GM21447 (cell line): Measurements from ENCODE around the gene C6orf132.

Experiments
- ATAC-seq: cut with Tn5 transposase; IDR thresholded peaks from one replicate; pipeline ENCODE4 v1.9.1; 2021; ENCODE audit not compliant: unreplicated experiment

The C6orf132 gene

DNA sequence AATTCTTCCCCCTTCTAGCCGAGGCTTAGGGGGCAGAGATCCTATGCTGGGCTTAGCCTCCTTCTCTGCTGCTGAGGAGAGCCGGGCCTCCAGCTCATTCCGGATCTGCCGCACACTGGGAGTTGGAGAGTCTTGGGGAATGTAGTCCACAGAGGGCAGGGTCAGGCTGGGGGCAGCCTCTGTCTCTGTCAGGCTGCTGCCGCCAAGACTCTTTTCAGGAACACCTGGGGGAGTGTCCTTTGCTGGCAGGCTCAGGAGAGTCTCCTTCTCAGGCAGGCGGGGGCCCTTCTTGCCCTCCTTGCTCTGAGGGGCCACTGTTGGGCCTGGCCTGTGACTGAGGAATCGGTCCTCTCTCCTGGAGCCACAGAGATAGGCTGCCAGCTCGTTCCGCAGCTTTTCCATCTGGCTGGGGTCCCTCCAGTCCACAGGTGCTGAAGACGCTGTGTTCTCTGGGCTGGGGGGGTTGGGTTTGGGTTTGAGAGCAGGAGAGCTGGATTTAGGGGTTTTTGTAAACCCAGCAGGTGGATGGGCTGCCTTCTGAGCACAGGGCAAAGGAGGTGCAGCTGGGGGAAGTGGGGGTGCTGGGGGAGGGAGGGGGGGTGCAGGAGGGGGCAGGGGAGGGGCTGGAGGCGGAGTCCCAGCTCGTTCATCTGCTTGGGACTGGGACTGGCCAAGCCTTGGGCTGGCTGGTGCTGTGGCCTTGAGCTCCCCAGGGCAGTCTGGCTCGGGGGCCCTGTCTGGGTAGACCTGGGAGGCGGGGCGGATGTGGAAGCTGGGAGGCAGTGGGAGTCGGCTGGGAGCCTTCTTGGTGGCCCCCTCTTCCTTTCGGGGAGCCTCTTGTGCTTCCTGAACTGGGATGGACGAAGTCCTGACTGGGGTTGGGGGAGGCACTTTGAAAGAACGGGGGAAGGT is 36.1 kb downstream of the C6orf132 start:
- ATAC-seq: no peak

DNA sequence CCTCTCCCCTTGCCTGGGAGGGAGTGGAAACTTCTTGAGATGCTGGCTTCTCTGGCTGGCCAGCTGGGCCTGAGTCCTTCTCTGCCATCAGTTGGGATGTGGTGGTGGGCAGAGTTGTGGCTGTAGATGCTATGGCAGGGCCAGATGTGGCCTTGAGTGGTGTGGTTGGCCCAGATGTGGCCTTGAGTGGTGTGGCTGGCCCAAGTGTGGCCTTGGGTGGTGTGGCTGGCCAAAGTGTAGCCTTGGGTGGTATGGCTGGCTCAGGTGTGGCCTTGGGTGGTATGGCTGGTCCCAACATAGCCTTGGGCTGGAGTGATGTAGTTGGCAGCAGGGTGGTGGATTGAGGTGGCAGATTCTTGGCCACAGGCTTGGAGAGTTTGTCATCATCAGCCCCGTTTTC is 36.7 kb downstream of the C6orf132 start:
- ATAC-seq: no peak

DNA sequence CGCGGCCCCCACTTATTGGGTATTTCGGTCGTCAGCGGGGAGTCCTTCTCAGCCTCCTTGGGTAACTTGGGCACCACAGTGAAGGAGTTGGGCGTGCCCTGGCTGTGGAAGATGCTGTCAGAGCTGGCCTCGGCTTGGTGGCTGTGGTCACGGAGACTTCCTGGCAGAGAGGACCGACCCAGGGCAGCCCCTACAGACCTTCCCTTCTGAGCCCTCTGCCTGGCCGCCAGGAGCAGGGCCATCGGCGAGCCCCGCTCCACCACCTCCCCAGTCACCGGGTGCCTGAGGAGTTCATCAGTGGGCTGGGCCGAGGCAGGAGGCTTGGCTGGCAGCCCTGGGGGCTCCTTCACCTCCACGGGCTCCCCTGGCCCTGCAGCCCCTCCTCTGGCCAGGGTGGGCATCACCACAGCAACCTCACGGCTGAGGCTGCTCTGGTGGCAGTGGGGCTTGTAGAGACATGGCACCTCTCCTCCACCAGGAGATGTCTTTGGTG is 37.2 kb downstream of the C6orf132 start:
- ATAC-seq: no peak

DNA sequence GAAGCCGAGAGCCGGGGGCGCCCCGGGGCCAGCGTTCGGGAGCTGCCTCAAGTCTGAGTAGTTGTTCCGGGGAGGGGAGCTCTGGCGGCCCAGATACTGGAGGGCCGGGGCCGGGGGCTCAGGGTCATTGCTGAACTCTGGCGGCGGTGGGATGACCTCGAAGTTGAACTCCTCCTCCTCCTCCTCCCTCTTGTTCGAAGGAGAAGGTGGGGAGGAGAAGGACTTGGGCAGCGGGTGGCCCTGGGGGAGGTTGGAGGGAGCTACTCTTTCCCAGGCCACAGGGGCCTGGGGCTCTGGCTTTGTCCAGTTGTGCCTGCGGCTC is 37.7 kb downstream of the C6orf132 start:
- no peak for ATAC-seq

DNA sequence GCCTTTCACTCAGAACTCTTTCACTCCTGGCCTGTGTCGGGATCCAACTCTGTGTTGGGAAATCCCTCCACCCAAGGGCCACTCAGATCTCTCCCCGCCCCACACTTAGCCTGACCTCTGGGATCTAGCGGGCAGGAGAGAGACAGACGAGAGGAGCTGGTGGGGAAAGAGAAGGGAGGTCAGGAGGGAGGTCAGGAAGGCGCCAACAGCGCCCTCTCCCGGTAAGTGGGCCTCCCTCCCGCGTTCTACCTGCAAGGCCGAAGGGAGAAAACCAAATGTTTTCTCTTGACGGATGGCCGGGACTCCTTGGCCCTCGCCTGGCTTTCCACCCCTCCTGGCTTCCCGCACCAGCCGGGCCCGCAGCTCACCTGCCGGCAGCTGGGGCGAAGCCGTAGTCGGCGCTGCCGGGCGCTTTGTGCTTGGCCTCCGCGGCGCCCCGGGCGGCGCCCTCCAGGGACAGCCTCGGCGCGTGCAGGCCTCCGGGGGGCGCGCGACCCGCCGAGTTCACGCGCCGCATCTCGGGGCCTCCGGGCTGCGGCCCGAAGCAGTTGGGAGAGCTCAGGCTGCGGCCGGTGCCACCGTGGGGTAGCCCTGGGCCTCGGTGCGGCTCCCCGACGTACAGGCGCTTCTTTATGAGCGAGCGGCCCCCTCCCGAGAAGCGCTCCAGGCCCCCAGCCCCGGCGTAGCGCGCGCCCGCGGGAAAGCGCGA is 38.2 kb downstream of the C6orf132 start:
- no peak for ATAC-seq

DNA sequence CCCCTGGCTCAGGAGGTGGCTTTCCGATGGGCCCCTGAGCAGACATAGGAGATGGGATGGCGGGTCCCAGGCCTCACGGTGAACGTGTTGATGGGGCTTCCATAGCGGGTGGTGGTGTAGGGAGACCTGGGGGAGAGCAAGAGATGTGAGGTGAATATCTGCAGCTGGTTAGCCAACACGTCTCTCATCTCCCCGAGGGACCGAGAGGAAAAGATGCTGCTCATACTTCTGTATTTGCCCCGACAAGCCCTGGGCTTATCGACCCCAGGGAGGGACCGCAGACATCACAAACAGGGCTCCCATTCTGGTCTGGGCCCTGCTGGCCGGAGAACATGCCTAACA is 38.7 kb downstream of the C6orf132 start:
- no peak for ATAC-seq

DNA sequence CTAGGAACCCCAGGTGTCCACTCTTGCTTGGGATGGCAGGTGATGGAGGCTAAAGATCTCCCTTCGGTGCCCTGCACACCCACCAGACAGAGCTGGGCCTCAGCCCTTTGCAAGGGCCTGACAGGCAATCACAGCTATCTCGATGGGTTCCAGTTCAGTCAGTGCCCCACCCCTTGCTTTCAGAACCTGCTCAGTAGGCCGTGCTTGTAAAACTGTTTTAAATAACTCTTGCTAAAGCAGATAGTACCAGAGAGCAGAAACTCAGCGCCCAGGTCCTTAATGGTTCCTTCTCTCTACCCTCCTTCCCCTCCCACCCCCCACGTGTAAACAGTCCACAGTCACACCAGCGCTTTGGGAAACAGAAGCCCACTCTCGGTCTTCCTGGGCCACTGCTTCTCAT is 39.2 kb downstream of the C6orf132 start:
- no peak for ATAC-seq

DNA sequence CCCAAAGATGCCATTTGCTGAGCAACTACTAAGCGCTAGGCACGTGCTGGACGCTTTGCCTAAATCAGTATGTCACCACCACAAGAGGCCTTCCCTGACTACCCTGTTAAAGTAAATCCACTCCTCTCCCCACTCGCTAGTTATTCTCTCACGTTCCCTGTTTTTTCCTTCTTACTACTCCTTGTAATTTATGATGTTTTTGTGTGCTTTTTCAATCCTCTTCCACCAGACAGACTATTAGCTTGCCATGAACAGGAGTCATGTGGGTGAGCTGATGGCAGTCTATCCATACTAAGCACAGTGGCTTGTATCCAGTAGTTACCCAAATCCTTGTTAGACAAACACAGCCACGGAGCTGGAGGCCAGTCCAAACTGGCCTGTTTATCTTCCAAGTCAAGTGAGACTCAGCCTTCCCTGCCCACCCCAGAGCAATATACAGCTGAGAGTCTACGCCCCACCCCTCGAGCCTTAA is 41.2 kb downstream of the C6orf132 start:
- no peak for ATAC-seq

DNA sequence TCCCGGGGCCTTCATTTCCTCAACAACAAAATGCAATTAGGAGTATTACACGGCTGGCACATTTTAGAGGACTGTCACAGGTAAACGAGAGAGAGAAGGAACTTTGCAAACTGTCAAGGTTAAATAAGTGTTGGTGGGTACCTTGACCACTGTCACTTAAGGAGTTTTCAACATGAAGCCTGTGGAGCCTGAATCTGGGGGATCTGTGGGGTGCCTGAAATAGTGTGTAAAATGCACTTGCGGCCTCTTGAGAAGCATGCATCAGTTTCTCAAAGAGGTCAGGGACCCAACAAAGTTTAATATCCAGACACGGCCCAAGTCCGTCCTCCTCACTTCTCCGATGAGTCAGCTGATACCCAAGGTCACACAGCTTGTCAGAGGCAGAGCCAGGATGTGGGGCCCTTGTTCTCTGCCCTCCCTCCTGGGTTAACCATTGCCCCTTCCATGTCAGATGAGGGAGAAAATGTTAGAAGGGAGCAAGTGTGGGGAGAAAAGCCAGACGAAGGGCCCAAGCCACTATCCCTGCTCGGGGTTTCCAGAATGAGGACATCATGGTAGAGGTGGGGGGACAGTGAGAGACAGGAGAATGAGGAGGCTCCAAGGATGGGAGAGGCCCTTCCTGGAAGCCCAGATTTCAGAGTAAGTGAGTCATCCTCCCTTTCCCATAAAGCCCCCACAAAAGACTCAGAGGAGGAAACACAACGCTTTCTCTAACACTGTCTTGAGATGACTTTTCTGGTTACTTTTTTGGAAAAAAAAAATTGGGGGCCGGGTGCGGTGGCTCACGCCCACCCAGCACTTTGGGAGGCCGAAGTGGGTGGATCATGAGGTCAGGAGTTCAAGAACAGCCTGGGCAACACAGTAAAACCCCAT is 42.2 kb downstream of the C6orf132 start:
- no peak for ATAC-seq

DNA sequence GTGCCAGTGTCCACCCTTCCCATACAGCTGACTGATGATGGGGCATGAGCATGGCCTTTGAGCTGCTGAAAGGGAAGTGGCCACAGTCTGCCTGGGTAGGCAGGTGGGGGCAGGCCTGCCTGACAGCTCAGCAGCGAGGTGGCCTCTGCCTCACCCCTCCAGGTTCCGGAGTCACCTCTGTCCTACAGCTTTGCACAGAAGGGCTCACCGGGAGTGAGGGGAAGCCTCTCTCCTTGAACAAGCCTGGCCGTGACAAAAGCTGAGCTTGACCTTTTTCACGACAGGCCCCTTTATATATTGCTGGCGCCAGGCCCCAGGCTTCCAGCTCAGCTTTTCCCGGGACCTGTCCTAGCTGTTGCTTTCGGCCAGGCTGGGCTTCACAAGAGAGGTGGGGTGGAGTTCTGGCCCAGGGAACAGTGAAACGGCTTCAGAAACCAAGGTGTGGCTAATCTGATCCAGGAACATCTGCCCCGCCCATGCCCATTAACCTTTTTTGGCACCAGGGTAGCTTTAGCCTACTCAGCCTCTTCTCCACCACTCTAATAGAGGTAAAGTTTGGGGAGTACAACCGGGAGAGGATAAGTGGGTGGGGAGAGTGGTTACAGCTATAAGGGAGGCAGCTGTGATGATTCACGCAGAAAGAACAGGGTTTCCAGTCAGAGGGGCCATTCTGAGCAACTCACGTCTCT is 42.9 kb downstream of the C6orf132 start:
- no peak for ATAC-seq

DNA sequence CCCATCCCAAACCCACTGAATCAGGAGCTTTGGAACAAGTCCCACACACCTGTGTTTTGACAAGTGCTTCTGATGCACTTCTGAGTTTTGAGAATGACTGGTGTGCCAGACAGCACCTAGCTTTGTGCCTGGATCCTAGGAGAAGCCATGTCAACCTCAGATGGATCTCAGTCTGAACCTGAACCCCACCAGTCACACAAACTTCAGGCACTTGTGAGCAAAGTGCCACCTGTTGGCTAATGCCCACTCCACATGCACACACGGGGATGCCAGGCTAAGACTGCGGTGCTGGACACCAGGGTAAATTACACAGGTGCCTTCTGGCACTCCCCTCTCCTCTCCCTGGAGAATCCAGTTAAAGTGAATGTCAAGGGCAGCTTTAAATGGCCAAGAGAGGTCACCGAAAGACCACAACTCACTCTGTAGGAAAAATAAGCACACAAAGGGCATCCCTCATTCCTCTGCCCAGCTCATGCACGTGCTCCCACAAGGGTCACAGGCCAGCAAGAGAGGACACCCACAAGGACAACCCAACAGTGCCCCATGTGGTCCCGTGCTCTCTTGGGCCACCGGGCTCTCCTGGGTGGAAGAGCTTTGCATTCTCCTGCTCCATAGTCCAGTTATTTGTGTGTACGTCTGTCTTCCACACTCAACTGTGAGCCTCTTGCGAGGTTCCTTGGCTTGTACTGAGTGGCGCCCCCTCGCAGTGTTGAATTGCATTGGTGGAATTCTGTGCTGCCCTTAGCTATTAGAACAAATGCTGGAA is 46.5 kb downstream of the C6orf132 start:
- ATAC-seq: no peak

DNA sequence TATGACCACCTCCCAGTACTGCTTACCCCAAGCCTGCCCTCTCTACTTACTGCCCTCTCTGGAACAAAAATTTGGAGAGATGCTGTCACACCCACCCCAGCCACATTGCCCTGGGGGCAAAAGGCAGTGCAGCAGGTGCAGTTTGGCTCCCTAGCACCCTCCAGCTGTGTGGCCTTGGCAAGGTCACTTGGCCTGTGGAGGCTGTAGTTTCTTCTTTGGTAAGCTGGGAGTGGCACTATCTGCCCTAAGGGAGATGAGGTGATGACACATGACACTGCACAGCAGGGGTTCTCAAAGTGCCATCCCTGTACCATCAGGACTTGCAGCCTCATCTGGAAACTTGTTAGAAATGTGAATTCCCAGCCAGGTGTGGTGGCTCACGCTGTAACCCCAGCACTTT is 47.3 kb downstream of the C6orf132 start:
- ATAC-seq: no peak

DNA sequence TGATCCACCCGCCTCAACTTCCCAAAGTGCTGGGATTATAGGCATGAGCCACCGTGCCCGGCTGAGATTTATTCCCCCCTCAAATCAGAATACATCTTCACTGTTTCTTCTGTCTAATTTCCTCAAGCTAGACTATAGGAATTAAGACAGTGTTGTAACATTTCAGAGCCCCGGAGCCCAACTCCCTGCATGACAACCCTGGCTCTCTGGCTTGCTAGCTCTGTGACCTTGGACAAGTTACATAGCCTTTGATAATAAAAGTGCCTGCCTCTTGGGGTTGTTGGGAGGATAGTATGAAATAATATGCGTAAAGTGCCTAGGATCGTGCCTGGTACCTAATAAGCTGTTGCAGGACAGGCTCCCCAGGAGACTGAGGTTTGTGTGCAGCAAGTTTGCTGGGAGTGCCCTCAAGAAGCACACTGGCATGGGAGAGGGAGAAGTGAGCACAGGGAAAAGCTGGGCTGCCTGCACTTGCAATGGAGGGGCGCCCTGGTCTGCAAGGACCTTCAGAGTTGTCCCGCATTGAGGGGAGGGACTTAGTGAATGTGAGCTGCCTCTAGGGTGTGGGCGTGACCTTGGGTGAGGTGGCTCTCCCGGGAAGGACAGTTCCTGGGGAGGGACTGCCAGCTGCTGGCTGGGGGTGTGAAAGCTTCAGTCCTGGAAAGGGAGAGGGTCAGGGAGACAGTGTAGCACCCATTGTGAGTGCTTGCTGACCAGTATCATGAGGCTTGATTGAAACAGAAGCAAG is 48.7 kb downstream of the C6orf132 start:
- ATAC-seq: no peak

DNA sequence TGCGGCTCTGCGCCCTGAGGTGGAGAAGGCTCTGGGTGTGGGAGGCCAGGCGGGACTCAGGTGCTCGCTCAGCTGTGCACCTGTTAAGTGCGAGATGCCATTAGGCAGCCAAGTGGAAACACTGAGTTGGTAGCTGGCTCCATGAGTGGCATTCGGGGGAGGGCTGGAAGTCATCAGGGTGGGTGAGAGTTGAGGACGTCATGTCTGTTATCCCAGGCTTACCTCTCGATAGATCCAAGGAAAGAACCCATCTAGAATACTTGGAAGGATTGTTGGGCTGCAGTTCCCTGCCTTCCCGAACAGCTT is 50.7 kb downstream of the C6orf132 start:
- no peak for ATAC-seq

DNA sequence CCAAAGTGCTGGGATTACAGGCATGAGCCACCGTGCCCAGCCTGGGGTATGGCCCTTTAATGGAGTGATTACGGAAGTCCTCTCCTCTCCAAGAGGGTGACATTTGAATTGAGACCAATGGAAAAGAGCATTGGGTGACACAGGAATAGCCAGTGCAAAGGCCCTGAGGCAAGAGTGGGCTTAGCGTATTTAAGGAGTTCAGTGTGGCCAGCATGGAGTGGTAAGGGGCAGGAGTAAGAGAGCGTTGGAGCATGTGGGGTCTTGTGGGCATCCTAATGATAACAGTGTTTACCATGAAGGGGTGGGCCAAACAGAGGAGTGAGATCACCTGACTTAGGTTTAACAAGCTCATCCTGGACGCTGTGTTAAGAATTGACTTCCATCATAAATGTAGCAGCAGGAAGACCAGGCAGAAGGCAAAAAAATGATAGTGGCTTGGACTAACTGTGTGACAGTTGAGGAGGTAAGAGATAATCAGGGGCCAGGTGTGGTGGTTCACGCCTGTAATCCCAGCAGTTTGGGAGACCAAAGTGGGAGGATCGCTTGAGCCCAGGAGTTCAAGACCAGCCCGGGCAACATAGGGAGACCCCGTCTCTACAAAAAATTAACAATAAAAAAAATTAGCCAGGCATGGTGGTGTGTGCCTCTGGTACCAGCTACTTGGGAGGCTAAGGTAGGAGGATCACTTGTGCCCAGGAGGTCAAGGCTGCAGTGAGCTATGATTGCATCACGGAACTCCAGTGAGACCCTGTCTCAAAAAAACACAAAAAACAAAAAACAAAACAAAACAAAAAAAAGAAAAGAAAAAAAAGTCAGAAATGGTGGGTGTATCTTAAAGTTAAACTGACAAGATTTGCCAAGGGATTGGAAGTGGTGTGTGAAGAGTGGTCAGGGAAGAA is 51.4 kb downstream of the C6orf132 start:
- no peak for ATAC-seq

DNA sequence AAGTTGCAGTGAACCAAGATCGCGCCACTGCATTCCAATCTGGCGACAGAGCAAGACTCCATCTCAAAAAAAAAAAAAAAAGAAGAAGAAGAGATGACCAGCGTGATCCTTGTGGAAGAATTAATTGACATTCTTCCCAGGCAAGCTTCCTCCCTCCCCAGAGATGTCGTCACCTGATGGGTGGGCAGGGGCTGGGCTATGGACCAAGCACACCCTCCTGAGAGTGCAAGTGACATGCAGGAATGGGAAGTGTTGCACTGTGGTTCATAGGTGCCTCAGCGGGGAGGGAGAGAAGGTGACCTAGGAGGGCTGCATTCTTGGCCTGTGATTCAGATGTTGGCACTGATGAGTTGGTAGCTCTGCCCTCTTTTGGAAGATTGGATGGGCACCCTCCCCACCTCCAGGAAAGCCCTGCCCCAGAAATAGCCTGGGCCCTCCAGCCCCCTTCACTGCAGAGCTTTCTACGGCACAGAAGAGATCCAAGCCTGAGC is 54.3 kb downstream of the C6orf132 start:
- ATAC-seq: no peak

DNA sequence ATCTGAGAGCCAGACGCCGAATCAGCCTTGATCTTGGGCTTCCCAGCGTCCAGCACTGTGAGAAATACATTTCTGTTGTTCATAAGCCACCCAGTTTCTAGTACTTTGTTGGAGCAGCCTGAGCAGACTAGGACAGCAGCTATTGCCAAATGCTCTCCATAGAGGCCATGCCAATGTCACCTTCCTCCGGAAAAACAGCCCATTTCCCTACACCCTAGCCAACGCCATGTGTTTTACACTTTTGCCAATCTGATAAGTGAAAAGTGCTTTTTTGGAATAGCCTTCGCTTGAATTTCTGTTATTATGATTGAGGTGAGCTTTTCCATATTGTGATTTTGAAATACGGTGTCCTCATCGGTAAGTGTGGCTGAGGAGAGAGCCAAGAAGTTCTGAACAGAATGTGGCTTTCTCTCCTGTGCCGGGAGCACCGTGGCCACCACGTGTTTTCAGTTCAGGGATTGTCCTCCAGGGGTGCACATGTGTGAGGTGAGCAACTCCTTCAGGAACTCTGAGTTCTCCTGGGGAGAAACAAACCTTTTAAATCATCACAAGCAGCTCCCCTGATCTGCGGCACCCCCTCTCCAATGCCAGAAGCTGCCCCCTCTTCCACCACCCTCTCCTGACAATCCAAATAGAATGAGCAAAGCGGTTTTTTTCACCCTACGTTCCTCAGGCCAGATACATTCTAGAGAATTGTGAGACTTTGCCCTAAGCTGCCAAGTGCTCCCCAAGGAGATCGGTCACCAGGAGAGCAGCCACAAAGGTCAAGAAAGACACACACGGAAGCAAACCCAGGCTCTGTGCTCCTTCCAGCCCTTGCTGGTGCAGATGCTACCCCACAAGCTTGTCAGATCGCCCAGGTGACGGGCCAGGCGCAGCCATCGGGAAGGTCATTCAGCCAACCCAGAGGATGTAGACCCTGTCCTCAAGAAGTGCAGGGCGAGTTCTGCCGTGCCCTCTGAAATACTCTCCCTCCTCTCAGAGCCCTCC is 56.1 kb downstream of the C6orf132 start:
- no peak for ATAC-seq
